H1 (cell line): ENCODE measurements around the gene PRPS1. TPM values are rescaled to one million over a fixed set of nuclear protein-coding genes. Genes with fewer than 3 reads are reported as not detected.

Experiments used
- BACH1 ChIP-seq: IDR thresholded peaks from 2 replicates; pipeline ENCODE4 v1.6.1; 2012; ENCODE audit warnings: low read length, improper control_type of control experiment
- CHD1 ChIP-seq: IDR thresholded peaks from 2 replicates; pipeline ENCODE4 v1.6.1; 2012; ENCODE audit warnings: low read depth, low read length, improper control_type of control experiment
- CHD2 ChIP-seq: IDR thresholded peaks from 2 replicates; pipeline ENCODE4 v1.6.1; 2012; ENCODE audit warnings: low read length, improper control_type of control experiment
- EGR1 ChIP-seq: IDR thresholded peaks from 2 replicates; pipeline ENCODE4 v1.6.1; 2011; ENCODE audit warnings: low read depth, low read length, borderline replicate concordance
- SIRT6 ChIP-seq: IDR thresholded peaks from one replicate; pipeline ENCODE4 v1.7.1; 2012; ENCODE audit warnings: low read length, inconsistent platforms
- SIX5 ChIP-seq: IDR thresholded peaks from 2 replicates; pipeline ENCODE4 v1.6.1; 2011; ENCODE audit warnings: mild to moderate bottlenecking, low read depth, low read length
- SRF ChIP-seq: IDR thresholded peaks from 2 replicates; pipeline ENCODE4 v1.6.1; 2011; ENCODE audit warnings: mild to moderate bottlenecking, low read depth, low read length, moderate library complexity
- TBP ChIP-seq: IDR thresholded peaks from 2 replicates; pipeline ENCODE4 v1.6.1; 2011; ENCODE audit warnings: low read depth, low read length, improper control_type of control experiment
- polyA plus RNA-seq, 7 experiments: library from polyadenylated mRNA; depleted of rRNA in 3 of 7; stranded (reverse) in 5 of 7; unstranded in 2 of 7; fragments of >200 nt in 5 of 7; fragments of 200-250 nt in 2 of 7; gene quantifications; 1 replicate in 5 of 7; 2 replicates in 1 of 7; 4 replicates in 1 of 7; pipeline versions ENCODE4 v1.2.1 to v1.2.3, GENCODE V29; 2011 to 2013; ENCODE audit warnings: missing spikeins in 2 of 7, mixed read lengths in 2 of 7
- total RNA-seq: library from RNA; stranded (reverse); fragmentation: NEBNext Ultra II Directional; extraction: Animal tissue kit (Norgen Biotek cat#: 25700); gene quantifications from 2 replicates; pipeline ENCODE4 v1.2.1, GENCODE V29; 2021

PRPS1 gene
- total and polyA plus RNA-seq, 2 of the 8 experiments (the other 6 are each of a cell fraction or from before 2014, with no cell fraction given): 90.1 to 110 TPM

DNA sequence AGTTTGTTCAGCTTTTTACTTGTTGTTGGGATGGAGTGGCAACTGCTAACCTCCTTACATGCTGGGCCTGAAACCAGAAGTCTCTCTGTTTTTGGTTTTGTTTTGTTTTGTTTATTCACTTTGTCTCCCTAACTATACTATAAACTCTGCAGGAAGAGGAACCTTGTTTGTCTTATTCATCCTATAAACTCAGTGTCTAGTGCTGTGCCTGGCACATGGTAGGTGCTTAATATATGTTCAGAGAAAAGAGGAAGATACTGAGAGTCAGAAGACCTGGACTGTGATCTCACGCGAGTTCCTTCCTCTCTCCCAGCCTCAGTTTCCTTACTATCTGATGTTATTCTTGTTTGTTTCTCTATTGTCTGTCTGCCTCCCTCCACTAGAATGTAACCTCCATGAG lies 71.3 kb downstream of the PRPS1 start (continued):
- no peak for TF ChIP-seq CHD1
- no peak for TF ChIP-seq TBP
- TF ChIP-seq SRF: no peak
- no peak for TF ChIP-seq SIRT6
- no peak for TF ChIP-seq BACH1
- TF ChIP-seq SIX5: no peak
- TF ChIP-seq CHD2: no peak
- no peak for TF ChIP-seq EGR1
